COR-L47 (cell line): ENCODE measurements around the gene ZNF787.
"Not testable (repeated sequence)": the region's sequence is repeated elsewhere in the genome, so short reads cannot be mapped to it uniquely, and the experiment has no call there.

Source experiments
- DNase-seq: peaks from one replicate; lab custom pipeline; 2025; lab: John Stamatoyannopoulos, UW

The ZNF787 gene

DNA sequence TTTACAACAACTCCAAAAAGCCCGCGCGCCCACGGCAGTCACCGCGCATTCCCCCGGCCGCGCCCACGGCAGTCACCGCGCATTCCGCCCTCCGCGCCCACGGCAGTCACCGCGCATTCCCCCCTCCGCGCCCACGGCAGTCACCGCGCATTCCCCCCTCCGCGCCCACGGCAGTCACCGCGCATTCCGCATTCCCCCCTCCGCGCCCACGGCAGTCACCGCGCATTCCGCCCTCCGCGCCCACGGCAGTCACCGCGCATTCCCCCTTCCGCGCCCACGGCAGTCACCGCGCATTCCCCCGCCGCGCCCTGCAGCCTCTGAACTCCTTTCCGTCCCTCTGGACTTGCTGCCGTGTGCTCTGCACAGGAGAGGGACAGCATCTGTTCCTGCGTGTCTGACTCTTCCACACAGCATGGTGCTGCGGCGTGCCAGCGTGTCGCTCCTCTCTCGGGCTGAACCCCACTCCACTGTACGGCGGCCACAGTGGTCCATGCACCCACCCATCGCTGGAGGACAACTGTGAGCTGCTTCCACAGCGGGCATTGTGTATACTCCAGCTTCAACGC is 15.2 kb downstream of the ZNF787 start:
- not testable (repeated sequence) for DNase-seq

DNA sequence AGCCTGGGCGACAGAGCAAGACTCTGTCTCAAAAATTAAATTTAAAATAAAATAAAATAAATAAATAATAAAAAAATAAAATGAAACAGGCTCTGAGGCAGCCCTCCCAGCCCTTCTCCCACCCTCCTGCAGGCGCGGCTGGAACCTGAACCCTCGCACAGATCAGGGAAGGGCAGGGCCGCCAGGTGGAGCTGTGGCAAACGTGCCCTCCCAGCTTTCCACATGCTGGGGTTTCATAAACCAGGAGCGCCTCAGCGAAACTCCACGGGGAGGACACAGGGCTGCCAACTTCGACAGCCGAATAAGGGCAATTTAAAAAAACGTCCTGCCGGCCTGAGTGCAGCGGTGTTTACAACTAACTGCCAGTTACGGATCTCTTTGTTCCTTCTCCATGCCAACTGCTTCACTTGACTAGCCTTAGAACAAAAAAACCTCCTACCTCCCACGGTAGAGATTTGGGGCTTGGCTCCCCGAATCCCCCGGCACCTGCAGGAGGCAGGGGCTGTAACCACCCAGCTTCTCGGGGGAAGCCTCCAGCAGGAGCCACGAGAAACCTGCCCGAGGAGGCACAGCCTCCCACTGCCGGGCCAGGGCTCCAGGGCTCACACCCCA is 15.9 kb downstream of the ZNF787 start:
- peak; percentile 84 for DNase-seq

DNA sequence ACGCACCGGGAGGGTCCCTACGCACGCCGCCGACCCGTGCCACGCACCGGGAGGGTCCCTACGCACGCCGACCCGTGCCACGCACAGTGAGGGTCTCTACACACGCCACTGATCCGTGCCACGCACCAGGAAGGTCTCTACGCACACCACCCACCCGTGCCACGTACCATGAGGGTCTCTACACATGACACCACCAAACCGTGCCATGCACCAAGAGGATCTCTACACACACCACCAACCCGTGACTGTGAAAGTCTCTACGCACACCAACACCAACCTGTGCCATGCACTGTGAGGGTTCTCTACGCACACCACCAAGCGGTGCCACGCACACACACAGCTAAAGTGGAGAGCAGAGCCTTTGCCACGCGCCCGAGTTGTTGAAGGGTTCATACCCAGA is 16.7 kb downstream of the ZNF787 start:
- DNase-seq: no peak

DNA sequence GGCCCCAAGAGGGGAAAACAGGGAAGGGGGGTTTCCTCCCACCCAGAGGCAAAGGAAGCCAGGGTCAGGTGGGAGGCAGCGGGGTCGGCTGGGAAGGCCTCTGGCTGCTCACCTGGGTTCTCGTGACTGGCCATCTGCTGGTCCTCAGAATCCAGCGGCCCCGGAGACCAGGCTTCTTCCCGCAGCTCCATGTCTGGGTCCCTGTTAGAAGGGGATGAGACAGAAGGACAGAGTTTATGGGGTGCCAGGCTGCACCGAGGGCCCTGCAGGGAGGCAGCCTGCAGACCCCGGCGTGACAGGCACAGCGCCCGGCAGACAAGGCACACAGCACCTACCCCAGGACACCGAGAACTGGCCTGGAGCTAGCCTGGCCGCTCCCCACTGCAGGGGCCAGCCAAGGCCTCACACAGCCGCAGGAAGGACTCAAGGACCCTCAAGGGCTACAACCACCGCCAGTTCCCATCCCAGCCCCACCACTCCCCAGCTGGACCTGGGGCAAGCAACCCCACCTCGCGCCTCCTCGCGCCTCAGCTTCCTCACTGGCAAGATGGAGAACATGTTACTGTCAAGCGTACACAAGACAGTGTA is 18.0 kb downstream of the ZNF787 start:
- no peak for DNase-seq

DNA sequence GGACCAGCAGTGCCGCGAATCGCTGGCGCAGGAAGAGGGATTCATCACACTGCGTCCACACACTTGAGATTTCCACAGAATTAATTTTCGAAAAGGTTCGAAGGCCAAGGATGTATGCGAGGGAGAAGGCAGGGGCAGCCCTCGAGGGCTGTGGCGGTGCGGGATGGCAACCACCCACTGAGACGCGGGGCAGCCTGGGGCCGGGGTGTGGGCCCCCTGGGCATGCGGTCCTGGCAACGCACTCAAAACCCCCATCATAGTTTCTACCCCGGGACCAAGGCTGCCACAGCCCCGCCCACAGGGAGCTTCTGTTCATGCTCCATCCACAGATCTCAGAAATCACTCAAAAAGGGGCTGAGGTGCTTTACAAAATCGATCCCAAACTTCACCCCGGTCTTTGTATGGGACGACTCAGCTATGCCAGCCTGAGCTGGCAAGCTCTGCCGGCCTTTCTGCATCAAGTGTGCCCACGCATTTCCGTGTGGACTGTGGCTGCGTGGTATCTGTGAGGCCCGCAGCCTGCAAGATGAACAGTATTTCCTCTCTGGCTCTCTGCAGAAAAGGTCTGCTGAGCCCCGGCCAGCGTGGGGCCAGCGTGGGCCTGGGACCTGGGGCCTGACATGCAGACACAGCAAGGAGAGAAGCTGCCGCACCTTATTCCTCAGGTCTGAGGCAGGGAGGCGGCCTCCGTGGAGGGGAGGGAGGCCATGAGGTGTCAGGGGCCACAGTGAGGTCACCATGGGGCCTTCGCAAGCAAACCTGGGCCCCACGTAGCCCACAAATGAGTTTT is 19.2 kb downstream of the ZNF787 start:
- DNase-seq: no peak

DNA sequence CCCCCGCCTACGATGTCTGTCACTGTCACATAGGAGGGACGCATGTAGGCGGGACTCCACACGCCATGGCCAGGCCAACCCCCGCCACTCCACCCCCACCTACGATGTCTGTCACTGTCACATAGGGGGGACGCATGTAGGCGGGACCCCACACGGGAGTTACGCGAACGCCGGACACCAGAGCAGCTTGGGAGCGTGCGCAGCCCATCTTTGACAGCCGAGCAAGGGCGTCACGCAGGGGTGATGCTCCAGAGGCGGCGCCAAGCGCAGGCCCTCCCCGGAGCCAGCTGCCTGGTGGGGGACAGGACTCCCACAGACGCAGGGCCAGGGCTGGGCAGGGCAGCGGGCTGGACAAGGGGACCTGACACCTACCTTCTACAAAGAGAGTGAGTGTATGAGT is 20.0 kb downstream of the ZNF787 start:
- DNase-seq: no peak

DNA sequence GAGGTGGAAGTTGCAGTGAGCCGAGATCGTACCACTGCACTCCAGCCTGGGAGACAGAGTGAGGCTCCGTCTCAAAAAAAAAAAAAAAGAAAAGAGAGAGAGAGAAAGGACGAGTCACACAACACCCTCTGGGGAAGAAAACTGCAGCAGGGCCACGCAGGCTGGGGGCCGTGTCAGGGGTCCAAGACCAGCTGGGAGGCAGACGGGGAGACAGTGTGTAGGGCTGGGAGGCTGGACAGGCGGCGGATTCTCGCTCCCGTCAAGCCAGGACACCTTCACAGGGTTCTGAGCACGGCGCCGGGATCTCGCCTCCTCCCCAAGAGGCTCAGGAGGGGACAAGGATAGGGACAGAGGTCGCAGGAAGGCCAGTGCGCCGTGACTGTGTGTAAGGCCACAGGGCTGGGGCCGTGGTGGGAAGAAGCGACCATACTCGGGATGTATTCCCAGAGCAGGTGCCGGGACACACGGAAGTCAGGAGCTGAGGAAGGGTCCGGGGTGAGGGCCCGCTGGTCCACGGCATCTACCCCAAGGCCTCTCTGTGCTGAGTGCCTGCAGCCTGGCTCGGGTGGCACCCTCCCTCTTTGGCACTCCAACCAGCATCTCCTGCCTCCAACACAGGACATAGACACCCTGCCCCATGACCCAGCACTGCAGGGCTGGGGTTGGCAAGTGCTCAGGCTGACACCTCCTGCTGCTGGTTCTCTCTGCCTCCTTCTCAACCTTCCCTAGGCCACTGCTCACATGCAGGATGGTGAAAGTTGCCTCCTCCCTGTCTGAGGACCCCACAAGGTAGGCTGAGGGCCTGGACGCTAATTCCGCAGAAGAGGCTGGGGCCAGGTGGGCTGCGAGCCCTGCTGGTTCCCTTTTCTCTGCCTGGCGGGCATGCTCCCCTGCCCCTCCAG is 21.2 kb downstream of the ZNF787 start:
- no peak for DNase-seq

DNA sequence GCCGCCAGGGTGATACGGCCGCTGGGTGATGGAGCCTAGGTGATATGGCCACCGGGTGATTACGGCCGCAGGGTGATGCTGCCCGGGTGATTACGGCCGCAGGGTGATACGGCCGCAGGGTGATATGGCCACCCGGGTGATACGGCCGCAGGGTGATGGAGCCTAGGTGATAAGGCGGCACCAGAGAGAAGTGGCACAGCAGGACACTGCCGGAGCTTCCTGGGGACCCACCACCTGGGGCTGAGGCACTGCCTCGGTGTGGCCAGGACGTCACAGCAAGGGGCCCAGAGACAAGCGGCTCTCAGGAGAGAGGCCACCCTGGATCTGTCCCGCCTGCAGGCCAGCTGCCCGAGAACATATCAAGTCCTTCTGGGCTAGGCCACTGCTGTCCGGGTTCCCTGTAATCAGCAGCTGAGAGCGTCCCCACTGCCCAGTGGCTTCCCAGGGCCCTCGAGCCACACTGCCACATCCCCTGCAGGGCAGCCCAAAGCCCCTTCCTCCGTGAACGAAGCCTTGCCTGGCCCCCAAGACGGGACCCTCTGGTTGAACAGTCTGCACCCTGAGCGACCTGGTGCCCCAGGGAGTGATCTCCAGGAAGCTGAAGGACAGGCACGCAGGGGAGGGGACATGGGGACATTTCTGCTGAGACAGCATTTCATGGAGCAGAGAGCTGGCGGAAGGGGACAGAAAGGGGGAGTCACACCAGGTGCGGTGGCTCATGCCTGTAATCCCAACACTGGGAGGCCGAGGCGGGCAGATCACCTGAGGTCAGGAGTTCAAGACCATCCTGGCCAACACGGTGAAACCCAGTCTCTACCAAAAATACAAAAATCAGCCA is 22.1 kb downstream of the ZNF787 start:
- no peak for DNase-seq

DNA sequence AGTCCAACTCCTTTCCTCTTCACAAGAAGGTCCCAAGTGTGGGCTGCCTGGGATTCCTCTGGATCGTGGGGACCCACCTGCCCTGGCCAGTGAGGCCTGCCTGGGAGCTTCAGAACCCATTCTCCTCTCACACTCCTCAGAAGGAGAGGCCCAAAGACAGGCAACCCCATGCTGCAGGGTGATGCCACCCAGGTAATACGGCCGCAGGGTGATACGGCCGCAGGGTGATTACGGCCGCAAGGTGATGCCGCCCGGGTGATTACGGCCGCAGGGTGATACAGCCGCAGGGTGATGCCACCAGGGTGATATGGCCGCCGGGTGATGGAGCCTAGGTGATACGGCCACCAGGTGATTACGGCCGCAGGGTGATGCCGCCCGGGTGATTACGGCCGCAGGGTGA is 22.9 kb downstream of the ZNF787 start:
- not testable (repeated sequence) for DNase-seq

DNA sequence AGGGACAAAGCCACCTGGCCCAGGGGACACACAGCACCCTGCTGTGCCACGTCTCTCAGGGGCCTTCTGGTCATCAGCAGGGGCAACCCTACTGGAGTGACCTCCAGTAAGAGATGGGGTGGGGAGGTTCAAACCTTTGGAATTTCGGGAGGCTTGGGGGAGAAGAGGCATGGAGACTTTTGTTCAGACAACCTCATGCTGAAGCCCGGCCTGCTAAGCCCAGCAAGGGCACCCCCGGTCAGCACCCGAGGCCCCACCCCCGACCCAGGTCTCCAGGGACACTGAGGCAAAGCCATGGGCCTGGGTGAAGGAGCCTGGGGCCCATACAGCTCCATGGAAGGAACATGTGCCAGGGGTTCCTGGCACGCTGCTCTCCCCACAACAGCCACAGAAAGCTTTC is 23.3 kb downstream of the ZNF787 start:
- no peak for DNase-seq

DNA sequence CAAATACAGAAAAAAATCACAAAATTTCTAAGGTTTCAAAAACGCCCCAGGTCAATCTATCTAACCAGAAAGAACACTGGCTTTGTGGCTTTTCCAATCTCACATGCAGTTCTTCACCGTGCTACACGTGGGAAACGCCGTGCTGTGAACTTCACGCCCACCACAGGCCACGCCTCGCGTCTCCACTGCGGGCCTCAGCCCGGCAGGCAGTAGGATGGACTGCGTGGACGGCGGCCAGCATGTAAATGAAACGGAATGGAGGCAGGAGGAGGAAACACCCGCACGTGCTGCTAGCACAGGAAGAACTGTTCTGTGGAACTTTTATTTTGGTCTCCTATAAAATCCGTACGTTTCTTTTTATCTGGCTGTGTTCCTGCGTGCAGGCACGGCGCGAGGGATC is 23.8 kb downstream of the ZNF787 start:
- no peak for DNase-seq

DNA sequence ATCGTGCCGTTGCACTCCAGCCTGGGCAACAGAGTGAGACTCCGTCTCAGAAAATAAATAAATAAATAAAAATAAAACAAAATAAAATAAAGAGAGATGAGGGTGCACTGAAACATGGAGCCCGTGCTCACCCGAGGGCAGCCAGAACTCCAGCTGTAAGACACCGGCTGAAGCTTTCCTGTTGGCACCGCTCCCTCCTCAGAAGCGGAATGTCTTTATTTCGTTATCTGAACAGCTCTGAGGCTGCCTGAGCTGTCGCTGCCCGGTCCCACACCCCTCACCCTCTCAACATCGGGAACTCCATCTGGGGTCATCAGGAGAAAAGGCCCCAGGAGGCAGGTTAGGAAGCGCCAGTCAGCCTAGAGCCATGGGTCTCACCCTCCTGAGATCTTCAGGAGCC is 24.4 kb downstream of the ZNF787 start:
- no peak for DNase-seq

DNA sequence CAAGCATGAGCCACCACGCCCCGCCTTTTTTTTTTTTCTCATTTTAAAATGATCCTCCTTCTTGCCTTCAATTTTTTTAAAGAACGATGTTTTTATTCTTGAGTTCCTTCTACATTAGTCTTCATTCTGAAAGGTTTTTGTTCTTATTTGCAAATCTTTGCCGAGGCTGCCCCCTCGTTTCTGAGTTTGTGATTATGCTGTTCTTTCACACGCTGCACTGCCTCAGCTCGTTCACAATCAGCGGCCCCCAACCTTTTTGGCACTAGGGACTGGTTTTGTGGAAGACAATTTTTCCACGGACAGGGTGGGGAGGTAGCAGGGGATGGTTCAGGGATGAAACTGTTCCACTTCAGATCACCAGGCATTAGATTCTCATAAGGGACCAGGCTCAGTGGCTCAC is 26.6 kb downstream of the ZNF787 start:
- no peak for DNase-seq

DNA sequence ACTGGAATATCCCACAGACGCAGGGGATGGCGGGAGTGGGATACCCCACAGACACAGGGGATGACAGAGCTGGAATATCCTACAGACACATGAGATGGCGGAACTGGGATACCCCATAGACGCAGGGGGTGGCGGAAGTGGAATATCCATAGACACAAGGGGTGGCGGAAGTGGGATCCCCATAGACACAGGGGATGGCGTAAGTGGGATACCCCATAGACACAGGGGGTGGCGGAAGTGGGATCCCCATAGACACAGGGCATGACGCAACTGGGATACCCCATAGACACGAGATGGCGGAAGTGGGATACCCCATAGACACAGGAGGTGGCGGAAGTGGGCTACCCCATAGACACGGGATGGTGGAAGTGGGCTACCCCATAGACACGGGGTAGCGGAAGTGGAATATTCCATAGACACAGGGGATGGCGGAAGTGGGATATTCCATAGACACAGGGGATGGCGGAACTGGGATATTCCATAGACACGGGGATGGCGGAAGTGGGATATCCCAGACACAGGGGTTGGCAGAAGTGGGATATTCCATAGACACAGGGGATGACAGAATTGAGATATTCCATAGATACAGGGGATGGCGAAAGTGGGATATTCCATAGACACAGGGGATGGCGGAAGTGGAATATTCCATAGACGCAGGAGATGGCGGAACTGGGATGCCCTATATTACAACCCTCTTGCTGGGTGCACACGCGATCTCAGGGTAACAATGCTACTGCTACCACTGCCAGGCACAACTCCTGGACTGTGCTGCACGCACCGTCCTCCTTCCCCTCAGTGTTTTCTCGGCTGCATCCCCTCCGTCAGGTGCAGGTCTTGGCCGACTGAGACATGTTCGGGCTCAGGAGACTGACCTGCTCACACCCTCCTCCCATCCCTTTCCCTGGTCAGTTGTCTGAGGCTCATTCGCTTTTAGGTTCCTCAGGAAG is 28.1 kb downstream of the ZNF787 start:
- DNase-seq: no peak

DNA sequence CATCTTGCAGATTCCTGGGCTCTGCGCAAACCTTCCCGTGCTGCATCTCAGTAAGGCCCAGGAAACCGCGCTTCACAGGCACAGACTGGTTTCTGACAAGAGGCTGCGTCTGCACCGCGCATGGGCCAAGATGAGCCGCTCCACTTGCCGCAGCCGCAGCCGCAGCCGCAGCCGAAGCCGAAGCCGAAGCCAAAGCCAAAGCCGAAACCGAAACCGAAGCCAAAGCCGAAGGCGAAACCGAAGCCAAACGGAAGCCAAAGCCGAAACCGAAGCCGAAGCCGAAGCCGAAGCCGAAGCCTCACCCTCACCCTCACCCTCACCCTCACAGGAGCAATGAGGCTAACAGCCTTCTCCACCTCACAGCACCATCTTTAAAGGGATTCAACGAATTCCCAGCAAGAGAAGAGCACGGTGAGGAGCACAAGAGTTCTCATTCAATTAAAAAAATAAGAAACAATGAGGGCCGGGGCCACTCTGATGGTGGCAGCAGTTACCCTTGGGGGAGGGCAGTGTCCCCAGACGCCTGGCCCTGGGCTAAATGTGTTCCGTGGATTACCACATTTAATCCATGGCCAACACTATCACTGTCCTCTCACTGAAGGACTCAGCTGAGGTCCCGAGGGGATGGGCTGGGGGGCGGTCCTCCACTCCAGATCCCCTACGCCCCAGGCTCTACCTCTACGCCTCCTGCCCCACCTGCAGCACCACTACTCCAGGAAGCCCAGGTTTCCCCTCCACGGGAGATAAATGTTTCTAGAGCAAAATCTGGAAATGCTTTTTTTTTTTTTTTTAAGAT is 29.1 kb downstream of the ZNF787 start:
- no peak for DNase-seq

DNA sequence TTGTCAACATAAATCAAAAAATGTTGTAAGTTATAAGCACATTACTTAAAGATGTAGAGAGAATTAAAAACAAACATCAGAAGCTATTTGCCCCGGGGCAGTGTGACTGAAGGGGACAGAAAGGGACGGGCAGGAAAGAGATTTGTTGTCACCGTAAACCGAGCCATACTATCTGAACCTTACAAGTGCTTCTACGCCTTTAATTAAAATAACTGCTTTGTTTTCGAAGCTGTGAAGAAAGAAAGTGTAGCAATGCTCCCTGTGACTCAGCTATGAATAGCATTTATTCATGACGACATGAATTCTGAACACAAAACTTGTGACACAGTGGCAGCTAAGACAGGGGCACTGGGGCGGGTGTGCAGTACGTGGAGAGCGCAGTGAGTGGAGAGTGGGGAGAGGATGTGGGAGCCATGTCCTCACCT is 30.0 kb downstream of the ZNF787 start:
- DNase-seq: no peak

DNA sequence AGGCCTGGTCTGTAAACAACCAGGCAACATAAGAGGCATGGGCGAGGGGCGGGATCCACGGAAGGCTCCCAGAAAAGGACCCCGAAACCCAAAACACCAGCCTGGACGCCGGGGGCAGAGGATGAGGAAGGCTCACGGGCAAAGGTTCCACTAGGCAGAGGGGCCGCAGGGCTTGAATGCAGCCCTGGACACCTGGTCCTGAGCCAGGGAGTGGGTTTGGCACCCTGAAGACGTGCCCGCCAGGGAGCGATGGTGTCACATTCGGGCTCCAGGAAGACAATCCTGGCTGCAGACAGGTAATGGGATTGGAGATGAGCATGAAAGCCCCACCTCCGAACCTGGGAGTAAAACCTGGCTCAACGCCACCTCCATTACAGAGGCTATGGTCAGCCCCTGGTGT is 31.8 kb downstream of the ZNF787 start:
- DNase-seq: no peak

DNA sequence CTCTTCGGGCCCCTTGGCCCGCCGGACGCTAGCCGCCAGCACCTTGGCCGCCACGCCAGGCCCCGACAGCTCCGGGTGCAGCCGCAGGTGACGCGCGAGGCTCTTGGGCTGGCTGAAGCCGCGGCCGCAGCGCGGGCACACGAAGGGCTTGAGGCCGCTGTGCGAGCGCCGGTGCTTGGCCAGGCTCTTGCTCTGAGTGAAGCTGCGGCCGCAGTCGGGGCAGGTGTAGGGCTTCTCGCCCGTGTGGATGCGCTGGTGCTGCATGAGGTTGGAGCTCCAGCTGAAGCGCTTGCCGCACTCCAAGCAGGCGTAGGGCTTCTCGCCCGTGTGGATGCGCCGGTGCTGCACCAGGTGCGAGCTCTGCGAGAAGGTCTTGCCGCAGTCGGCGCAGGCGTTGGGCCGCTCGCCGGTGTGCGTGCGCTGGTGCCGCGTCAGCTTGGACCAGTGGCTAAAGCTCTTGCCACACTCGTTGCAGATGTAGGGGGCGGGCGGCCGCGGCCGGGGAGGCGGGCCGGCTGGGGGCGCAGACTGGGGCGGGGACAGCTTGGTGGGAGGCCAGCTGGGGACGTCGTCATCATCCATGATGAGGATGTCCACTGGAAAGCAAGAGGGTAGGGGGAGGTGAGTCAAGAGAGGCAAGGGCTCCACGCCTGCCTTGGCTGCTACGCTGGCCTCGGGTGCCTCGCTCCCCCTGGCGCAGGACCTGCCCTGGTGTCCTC is 32.4 kb downstream of the ZNF787 start:
- DNase-seq: no peak
